ES-I3 (cell line): ENCODE data around the gene ZNF467.

ENCODE experiments used
- H3K36me3 ChIP-seq: 2 replicates; pipeline ENCODE4 v1.6.1; 2013; ENCODE audit warnings: mild to moderate bottlenecking, low read length, control low read depth, moderate library complexity; ENCODE audit not compliant: insufficient read depth
- H3K4me1 ChIP-seq: 2 replicates; pipeline ENCODE4 v1.6.1; 2013; ENCODE audit warnings: mild to moderate bottlenecking, control low read depth, low read length; ENCODE audit not compliant: insufficient read depth
- H3K9ac ChIP-seq: 2 replicates; pipeline ENCODE4 v1.6.1; 2013; ENCODE audit warnings: low read depth, mild to moderate bottlenecking, low read length, moderate library complexity
- H3K9me3 ChIP-seq: 2 replicates; pipeline ENCODE4 v1.6.1; 2013; ENCODE audit warnings: mild to moderate bottlenecking, low read length, moderate library complexity; ENCODE audit not compliant: control insufficient read depth, insufficient read depth

ZNF467 gene

GRCh38 chr7:149815121-149815520 is 41.7 kb upstream of the ZNF467 start:
- no peaks in the 10 kb centered on the region for H3K4me1 ChIP-seq
- no peaks in the 10 kb centered on the region for H3K36me3 ChIP-seq
- no peaks in the 10 kb centered on the region for H3K9me3 ChIP-seq
- H3K9ac ChIP-seq, result no peak overlapping the region

- H3K9ac ChIP-seq, result no peak overlapping the region
- no peaks in the 10 kb centered on the region for H3K9me3 ChIP-seq
- H3K36me3 ChIP-seq, result no peaks in the 10 kb centered on the region
- no peaks in the 10 kb centered on the region for H3K4me1 ChIP-seq
Measured at GRCh38 chr7:149814494-149814893, 41.1 kb upstream of the ZNF467 start.

GRCh38 chr7:149813254-149814035 is 40.1 kb upstream of the ZNF467 start:
- Histone ChIP-seq H3K4me1 (no peaks in the 10 kb centered on the region), H3K9me3 (no peaks in the 10 kb centered on the region), H3K36me3 (no peaks in the 10 kb centered on the region), H3K9ac (no peak overlapping the region)

GRCh38 chr7:149811831-149812490 is 38.6 kb upstream of the ZNF467 start:
- no peaks in the 10 kb centered on the region for H3K36me3 ChIP-seq
- H3K9me3 ChIP-seq, result no peaks in the 10 kb centered on the region
- H3K9ac ChIP-seq, result no peak overlapping the region
- no peaks in the 10 kb centered on the region for H3K4me1 ChIP-seq

- no peaks in the 10 kb centered on the region for H3K36me3 ChIP-seq
- H3K9me3 ChIP-seq, result no peaks in the 10 kb centered on the region
- no peak overlapping the region for H3K9ac ChIP-seq
- H3K4me1 ChIP-seq, result no peaks in the 10 kb centered on the region
Measured at GRCh38 chr7:149811221-149811620, 37.8 kb upstream of the ZNF467 start.

- Histone ChIP-seq H3K4me1 (no peaks in the 10 kb centered on the region), H3K9me3 (no peaks in the 10 kb centered on the region), H3K36me3 (no peaks in the 10 kb centered on the region), H3K9ac (no peak overlapping the region)
Measured at GRCh38 chr7:149809215-149809614, 35.8 kb upstream of the ZNF467 start.

- H3K9ac ChIP-seq, result no peak overlapping the region
- H3K9me3 ChIP-seq, result no peaks in the 10 kb centered on the region
- no peaks in the 10 kb centered on the region for H3K36me3 ChIP-seq
- H3K4me1 ChIP-seq, result no peaks in the 10 kb centered on the region
Measured at GRCh38 chr7:149808311-149808710, 34.9 kb upstream of the ZNF467 start.

- Histone ChIP-seq H3K36me3 (no peaks in the 10 kb centered on the region), H3K9ac (no peak overlapping the region), H3K9me3 (no peaks in the 10 kb centered on the region), H3K4me1 (no peaks in the 10 kb centered on the region)
Measured at GRCh38 chr7:149806726-149807125, 33.3 kb upstream of the ZNF467 start.

- H3K4me1 ChIP-seq, result no peaks in the 10 kb centered on the region
- no peaks in the 10 kb centered on the region for H3K36me3 ChIP-seq
- no peaks in the 10 kb centered on the region for H3K9me3 ChIP-seq
- no peak overlapping the region for H3K9ac ChIP-seq
Measured at GRCh38 chr7:149804106-149804505, 30.7 kb upstream of the ZNF467 start.

- Histone ChIP-seq H3K9ac (no peak overlapping the region), H3K36me3 (no peaks in the 10 kb centered on the region), H3K9me3 (no peaks in the 10 kb centered on the region), H3K4me1 (no peaks in the 10 kb centered on the region)
Measured at GRCh38 chr7:149803551-149804074, 30.2 kb upstream of the ZNF467 start.

GRCh38 chr7:149802966-149803365 is 29.6 kb upstream of the ZNF467 start:
- Histone ChIP-seq H3K9me3 (no peaks in the 10 kb centered on the region), H3K4me1 (no peaks in the 10 kb centered on the region)

GRCh38 chr7:149801816-149802215 is 28.4 kb upstream of the ZNF467 start:
- Histone ChIP-seq H3K4me1 (no peaks in the 10 kb centered on the region), H3K36me3 (no peaks in the 10 kb centered on the region), H3K9ac (no peak overlapping the region), H3K9me3 (no peaks in the 10 kb centered on the region)

More at GRCh38 chr7:149802966-149803365, 29.6 kb upstream of the ZNF467 start:
- H3K9ac ChIP-seq, result no peak overlapping the region
- H3K36me3 ChIP-seq, result no peaks in the 10 kb centered on the region

- H3K36me3 ChIP-seq, result no peaks in the 10 kb centered on the region
- no peak overlapping the region for H3K9ac ChIP-seq
- H3K9me3 ChIP-seq, result no peaks in the 10 kb centered on the region
- no peaks in the 10 kb centered on the region for H3K4me1 ChIP-seq
Measured at GRCh38 chr7:149801002-149801566, 27.7 kb upstream of the ZNF467 start.

GRCh38 chr7:149800169-149800555 is 26.8 kb upstream of the ZNF467 start:
- Histone ChIP-seq H3K9ac (no peak overlapping the region), H3K4me1 (no peaks in the 10 kb centered on the region), H3K36me3 (no peaks in the 10 kb centered on the region), H3K9me3 (no peaks in the 10 kb centered on the region)
